Hematopoietic multipotent progenitor cell treated with erythropoietin and hydrocortisone succinate and interleukin-3 and kit ligand, for 17 days (in vitro differentiated cells): ENCODE results near the gene TRMT44.
A peak's percentile ranks its signal among the peaks of the same experiment; 100 is the strongest.

Source experiments
- DNase-seq: peaks from one replicate; pipeline ENCODE4 v3.0.0-alpha.2; 2015; ENCODE audit warnings: low spot score

The TRMT44 gene

GRCh38 chr4:8434251-8435073, 6.1 kb upstream of the TRMT44 start:
- DNase-seq, result no peak

- peak; percentile 28 for DNase-seq
Measured at GRCh38 chr4:8435656-8436121, 4.9 kb upstream of the TRMT44 start.

GRCh38 chr4:8437281-8437680, 3.3 kb upstream of the TRMT44 start:
- no peak for DNase-seq

- no peak for DNase-seq
Measured at GRCh38 chr4:8438743-8439142, 1.8 kb upstream of the TRMT44 start.

GRCh38 chr4:8439168-8439567, 1.4 kb upstream of the TRMT44 start:
- peak; percentile 13 for DNase-seq

GRCh38 chr4:8439914-8440491, 574 bp upstream of the TRMT44 start:
- no peak for DNase-seq

GRCh38 chr4:8441499-8442091, 1.0 kb downstream of the TRMT44 start:
- DNase-seq, result no peak

- DNase-seq, result no peak
Measured at GRCh38 chr4:8442596-8443358, 2.2 kb downstream of the TRMT44 start.

- no peak for DNase-seq
Measured at GRCh38 chr4:8443801-8444200, 3.2 kb downstream of the TRMT44 start.

GRCh38 chr4:8446122-8446521, 5.5 kb downstream of the TRMT44 start:
- DNase-seq, result no peak

- no peak for DNase-seq
Measured at GRCh38 chr4:8451440-8452182, 11.0 kb downstream of the TRMT44 start.

- DNase-seq, result no peak
Measured at GRCh38 chr4:8453957-8454356, 13.4 kb downstream of the TRMT44 start.

- no peak for DNase-seq
Measured at GRCh38 chr4:8457646-8458252, 17.2 kb downstream of the TRMT44 start.

GRCh38 chr4:8459867-8460445, 19.4 kb downstream of the TRMT44 start:
- DNase-seq, result peak; percentile 15

- DNase-seq, result no peak
Measured at GRCh38 chr4:8461086-8461485, 20.5 kb downstream of the TRMT44 start.

GRCh38 chr4:8461616-8462015, 21.0 kb downstream of the TRMT44 start:
- DNase-seq, result no peak

GRCh38 chr4:8463811-8464210, 23.2 kb downstream of the TRMT44 start:
- DNase-seq, result no peak

- DNase-seq, result no peak
Measured at GRCh38 chr4:8464381-8464780, 23.8 kb downstream of the TRMT44 start.

GRCh38 chr4:8465615-8466611, 25.3 kb downstream of the TRMT44 start:
- DNase-seq, result no peak

- DNase-seq, result no peak
Measured at GRCh38 chr4:8467016-8467415, 26.4 kb downstream of the TRMT44 start.
